Left lung (tissue), 10 donors: ENCODE measurements around the gene ZNF768. TPM values are rescaled to one million over a fixed set of nuclear protein-coding genes. Genes with fewer than 3 reads are reported as not detected.

Source experiments
- ATAC-seq: fragments of 200-7000 bp; cut with Tn5 transposase; one replicate; pipeline ENCODE4 v1.9.1; 2020; ENCODE audit warnings: moderate library complexity
- DNase-seq, 4 donors: peaks; one replicate each; pipeline ENCODE4 v3.0.0-alpha.2; 2013 to 2020
- H3K27ac ChIP-seq, 2 donors: fragments of 200-600 bp; sonication (generic) in 1 of 2; one replicate each; pipeline versions ENCODE4 v1.5.0 to v1.8.0; 2020 to 2021
- H3K27me3 ChIP-seq, 2 donors: fragments of 200-600 bp; sonication (generic) in 1 of 2; one replicate each; pipeline versions ENCODE4 v1.5.0 to v1.8.0; 2020 to 2021
- H3K36me3 ChIP-seq, 2 donors: fragments of 200-600 bp; sonication (generic) in 1 of 2; one replicate each; pipeline versions ENCODE4 v1.5.0 to v1.8.0; 2020 to 2021
- H3K4me1 ChIP-seq, 2 donors: fragments of 200-600 bp; one replicate each; pipeline ENCODE4 v1.8.0; 2021
- H3K4me3 ChIP-seq, 2 donors: fragments of 200-600 bp; sonication (generic) in 1 of 2; one replicate each; pipeline versions ENCODE4 v1.5.0 to v1.8.0; 2020 to 2021; ENCODE audit warnings: mild to moderate bottlenecking in 1 of 2
- H3K9me3 ChIP-seq, 2 donors: fragments of 200-600 bp; sonication (generic) in 1 of 2; one replicate each; pipeline versions ENCODE4 v1.5.0 to v1.8.0; 2020 to 2021
- intact Hi-C, 2 donors: fragments of 100-400 bp; cut with DNase I; formaldehyde crosslinking; loops; one replicate each; pipeline versions ENCODE4 v1.11.2 to v1.14.2; 2022
- polyA plus RNA-seq, 6 donors: library from polyadenylated mRNA; unstranded; fragments of 120-200 nt; gene quantifications; one replicate each; pipeline ENCODE4 v1.2.1, GENCODE V29; 2013; ENCODE audit not compliant: insufficient read length in 6 of 6
- total RNA-seq, 2 donors: library from RNA; stranded (reverse); fragmentation: NEBNext Ultra II Directional; extraction: Animal tissue kit (Norgen Biotek cat#: 25700); gene quantifications; one replicate each; pipeline ENCODE4 v1.2.1, GENCODE V29; 2021
- TF ChIP-seq, protein P1 (sequence below), 2 donors: fragments of 200-600 bp; sonication (generic) in 1 of 2; IDR thresholded peaks; one replicate each; pipeline versions ENCODE4 v1.5.0 to v1.8.0; 2021; ENCODE audit warnings: antibody characterized with exemption in 2 of 2
- donor health status: DM: no; HTN: yes; CAD: no.
- donor health status: DM: no; HTN: no; CAD: no.

Gene ZNF768
- total and polyA plus RNA-seq, 8 donors = 26.1 to 42.2 (median 33.8) TPM

DNA sequence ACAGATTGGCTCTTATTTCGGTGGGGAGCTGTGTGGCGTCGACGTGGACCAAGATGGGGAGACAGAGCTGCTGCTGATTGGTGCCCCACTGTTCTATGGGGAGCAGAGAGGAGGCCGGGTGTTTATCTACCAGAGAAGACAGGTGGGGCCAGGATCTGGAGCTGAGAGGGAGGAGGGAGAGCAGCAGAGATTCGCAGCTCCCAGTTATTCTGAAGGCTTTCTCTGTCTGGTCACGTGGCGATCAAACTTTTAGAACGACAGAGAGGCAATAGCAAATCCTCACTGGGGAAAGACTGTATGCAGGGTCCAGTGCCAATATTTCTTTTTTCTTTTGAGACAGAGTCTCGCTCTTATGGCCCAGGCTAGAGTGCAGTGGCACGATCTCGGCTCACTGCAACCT lies 31.7 kb downstream of the ZNF768 start:
- DNase-seq (no peak), ATAC-seq (no peak)
- Histone ChIP-seq H3K27me3 (no peaks in the 10 kb centered on the region), H3K4me1 (peaks cover 0 to 15% of the 10 kb centered on the region in 2 donors), H3K36me3 (peaks cover 0 to 84% of the 10 kb centered on the region in 2 donors), H3K27ac (no peak overlapping the region), H3K4me3 (no peak overlapping the region), H3K9me3 (no peaks in the 10 kb centered on the region)
- intact Hi-C loops = no loop called here
- TF ChIP-seq, protein P1, sequence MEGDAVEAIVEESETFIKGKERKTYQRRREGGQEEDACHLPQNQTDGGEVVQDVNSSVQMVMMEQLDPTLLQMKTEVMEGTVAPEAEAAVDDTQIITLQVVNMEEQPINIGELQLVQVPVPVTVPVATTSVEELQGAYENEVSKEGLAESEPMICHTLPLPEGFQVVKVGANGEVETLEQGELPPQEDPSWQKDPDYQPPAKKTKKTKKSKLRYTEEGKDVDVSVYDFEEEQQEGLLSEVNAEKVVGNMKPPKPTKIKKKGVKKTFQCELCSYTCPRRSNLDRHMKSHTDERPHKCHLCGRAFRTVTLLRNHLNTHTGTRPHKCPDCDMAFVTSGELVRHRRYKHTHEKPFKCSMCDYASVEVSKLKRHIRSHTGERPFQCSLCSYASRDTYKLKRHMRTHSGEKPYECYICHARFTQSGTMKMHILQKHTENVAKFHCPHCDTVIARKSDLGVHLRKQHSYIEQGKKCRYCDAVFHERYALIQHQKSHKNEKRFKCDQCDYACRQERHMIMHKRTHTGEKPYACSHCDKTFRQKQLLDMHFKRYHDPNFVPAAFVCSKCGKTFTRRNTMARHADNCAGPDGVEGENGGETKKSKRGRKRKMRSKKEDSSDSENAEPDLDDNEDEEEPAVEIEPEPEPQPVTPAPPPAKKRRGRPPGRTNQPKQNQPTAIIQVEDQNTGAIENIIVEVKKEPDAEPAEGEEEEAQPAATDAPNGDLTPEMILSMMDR (IDR thresholded peaks at IDR 0.05) = no peak

DNA sequence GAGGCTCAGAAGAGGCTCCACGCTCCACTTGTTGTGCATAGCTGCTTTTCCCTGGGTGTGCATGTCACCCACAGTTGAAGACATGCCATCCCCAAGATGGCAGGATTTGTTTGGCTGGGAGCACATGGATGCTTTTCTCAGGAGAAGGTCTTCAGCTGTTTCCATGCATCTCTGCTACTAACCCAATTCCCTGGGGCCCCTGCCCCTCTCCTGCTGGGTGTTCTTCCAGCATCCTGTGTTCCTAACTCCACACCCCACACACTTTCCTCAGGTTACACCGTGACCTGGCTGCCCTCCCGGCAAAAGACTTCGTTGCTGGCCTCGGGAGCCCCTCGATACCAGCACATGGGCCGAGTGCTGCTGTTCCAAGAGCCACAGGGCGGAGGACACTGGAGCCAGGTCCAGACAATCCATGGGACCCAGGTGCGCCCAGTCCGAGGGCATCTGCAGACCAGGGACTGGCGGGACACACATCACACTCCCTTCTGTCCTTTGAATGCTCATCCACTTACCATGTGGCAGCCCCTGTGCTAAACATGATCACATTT lies 32.4 kb downstream of the ZNF768 start:
- no peak for DNase-seq
- Histone ChIP-seq H3K9me3 (no peaks in the 10 kb centered on the region), H3K36me3 (peaks cover 0 to 84% of the 10 kb centered on the region in 2 donors), H3K27ac (no peak overlapping the region), H3K27me3 (no peaks in the 10 kb centered on the region), H3K4me3 (no peak overlapping the region), H3K4me1 (peaks cover 0 to 15% of the 10 kb centered on the region in 2 donors)
- intact Hi-C loops = no loop called here
- ATAC-seq = no peak
- TF ChIP-seq, protein P1 (IDR thresholded peaks at IDR 0.05) = no peak

DNA sequence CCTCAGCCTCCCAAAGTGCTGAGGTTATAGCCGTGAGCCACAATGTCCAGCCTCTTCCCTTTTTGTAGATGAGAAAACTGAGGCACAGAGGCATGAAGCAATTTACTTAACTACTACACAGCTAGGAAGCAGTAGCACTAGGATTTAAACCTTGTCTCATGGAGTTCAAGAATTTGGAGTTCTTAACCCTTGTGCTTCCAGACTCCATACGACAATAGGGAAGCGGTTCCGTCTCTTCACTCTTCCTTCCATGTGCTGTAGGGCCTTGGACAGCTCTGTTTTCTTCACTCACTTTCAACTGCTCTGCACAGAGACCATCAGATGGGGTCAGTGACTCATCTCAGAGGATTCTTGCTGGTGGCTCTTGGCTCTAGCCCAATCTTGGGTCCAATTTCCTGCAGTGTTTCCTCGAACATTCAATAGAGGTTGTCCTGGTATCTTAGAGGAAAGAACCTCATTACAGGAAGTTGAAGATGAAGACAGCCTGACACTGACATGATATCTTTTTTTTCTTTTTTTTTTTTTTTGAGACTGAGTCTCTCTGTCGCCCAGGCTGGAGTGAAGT lies 34.5 kb downstream of the ZNF768 start:
- intact Hi-C loops = no loop called here
- H3K27ac ChIP-seq = peak overlapping the region in 1 of 2 donors; percentile 57
- peaks cover 0 to 15% of the 10 kb centered on the region in 2 donors for H3K4me1 ChIP-seq
- H3K36me3 ChIP-seq = peaks cover 0 to 85% of the 10 kb centered on the region in 2 donors
- H3K4me3 ChIP-seq = no peak overlapping the region
- TF ChIP-seq, protein P1 (IDR thresholded peaks at IDR 0.05) = no peak
- peak in 2 of 4 donors; percentile 4 to 50 for DNase-seq
- H3K27me3 ChIP-seq = no peaks in the 10 kb centered on the region
- peak; percentile 41 for ATAC-seq
- H3K9me3 ChIP-seq = no peaks in the 10 kb centered on the region

DNA sequence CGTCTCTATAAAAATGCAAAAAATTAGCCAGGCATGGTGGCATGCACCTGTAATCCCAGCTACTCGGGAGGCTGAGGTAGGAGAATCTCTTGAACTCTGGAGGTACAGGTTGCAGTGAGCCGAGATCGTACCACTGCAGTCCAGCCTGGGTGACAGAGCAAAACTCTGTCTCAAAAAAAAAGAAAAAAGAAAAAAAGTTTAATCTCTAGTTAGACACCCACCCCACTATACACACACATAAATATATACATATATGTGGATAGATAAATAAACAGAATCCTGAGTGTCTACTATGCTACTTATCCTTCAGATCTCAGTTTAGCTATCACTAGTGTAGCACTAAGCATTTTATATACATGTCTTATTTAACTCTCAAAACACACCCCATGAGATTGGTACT lies 35.1 kb downstream of the ZNF768 start:
- Histone ChIP-seq H3K4me1 (peaks cover 0 to 15% of the 10 kb centered on the region in 2 donors), H3K27me3 (no peaks in the 10 kb centered on the region), H3K9me3 (no peaks in the 10 kb centered on the region), H3K4me3 (no peak overlapping the region), H3K36me3 (peaks cover 0 to 85% of the 10 kb centered on the region in 2 donors), H3K27ac (peak overlapping the region in 1 of 2 donors; percentile 57)
- DNase-seq (no peak), ATAC-seq (no peak)
- intact Hi-C loops = no loop called here
- TF ChIP-seq, protein P1 (IDR thresholded peaks at IDR 0.05) = no peak

DNA sequence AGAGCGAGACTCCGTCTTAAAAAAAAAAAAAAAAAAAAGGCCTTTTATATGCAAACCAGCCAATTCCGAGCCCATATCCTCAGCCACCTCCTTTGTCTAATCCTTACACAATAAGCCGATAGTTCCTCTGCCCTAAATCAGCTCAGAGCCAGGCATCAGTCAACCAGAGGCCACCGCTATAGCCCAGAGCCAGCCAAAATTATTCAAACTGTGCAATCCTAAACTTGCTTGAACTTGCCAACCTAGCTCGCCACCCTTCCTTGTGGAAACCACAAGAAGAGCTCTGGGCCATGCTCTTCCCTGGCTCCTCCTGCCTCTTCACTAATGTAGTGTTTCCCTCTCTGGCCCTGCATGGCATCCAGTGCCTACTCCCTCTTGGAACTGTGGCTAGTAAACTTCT lies 36.2 kb downstream of the ZNF768 start:
- peaks cover 0 to 15% of the 10 kb centered on the region in 2 donors for H3K4me1 ChIP-seq
- no peak for ATAC-seq

More for the DNA sequence above, 36.2 kb downstream of the ZNF768 start:
- Histone ChIP-seq H3K9me3 (no peaks in the 10 kb centered on the region), H3K27me3 (no peaks in the 10 kb centered on the region), H3K36me3 (peaks cover 0 to 84% of the 10 kb centered on the region in 2 donors), H3K27ac (no peak overlapping the region), H3K4me3 (no peak overlapping the region)
- intact Hi-C loops = no loop called here
- no peak for DNase-seq
- TF ChIP-seq, protein P1 (IDR thresholded peaks at IDR 0.05) = no peak
